HG02610 (cell line): Measurements from ENCODE around the gene CLCN4.

Source experiments
- ATAC-seq: cut with Tn5 transposase; IDR thresholded peaks from one replicate; pipeline ENCODE4 v1.9.1; 2021; ENCODE audit warnings: mild to moderate bottlenecking, moderate library complexity; ENCODE audit not compliant: unreplicated experiment

CLCN4 gene

GRCh38 chrX:10233696-10234095 lies 76.9 kb downstream of the CLCN4 start:
- ATAC-seq = no peak

- no peak for ATAC-seq
Observed at GRCh38 chrX:10235851-10236250, 79.1 kb downstream of the CLCN4 start.

- ATAC-seq = no peak
Observed at GRCh38 chrX:10237241-10237640, 80.5 kb downstream of the CLCN4 start.

GRCh38 chrX:10239611-10240064 lies 82.9 kb downstream of the CLCN4 start:
- no peak for ATAC-seq

GRCh38 chrX:10240918-10241317 lies 84.1 kb downstream of the CLCN4 start:
- no peak for ATAC-seq

- no peak for ATAC-seq
Observed at GRCh38 chrX:10242026-10242425, 85.3 kb downstream of the CLCN4 start.

GRCh38 chrX:10243106-10243505 lies 86.3 kb downstream of the CLCN4 start:
- no peak for ATAC-seq

- ATAC-seq = no peak
Observed at GRCh38 chrX:10244915-10245622, 88.3 kb downstream of the CLCN4 start.

- no peak for ATAC-seq
Observed at GRCh38 chrX:10245886-10246285, 89.1 kb downstream of the CLCN4 start.

- no peak for ATAC-seq
Observed at GRCh38 chrX:10246297-10246696, 89.5 kb downstream of the CLCN4 start.

GRCh38 chrX:10246846-10247245 lies 90.1 kb downstream of the CLCN4 start:
- ATAC-seq = no peak

GRCh38 chrX:10254739-10255138 lies 98.0 kb downstream of the CLCN4 start:
- ATAC-seq = no peak

- no peak for ATAC-seq
Observed at GRCh38 chrX:10259716-10260115, 102.9 kb downstream of the CLCN4 start.

GRCh38 chrX:10265775-10266174 lies 109.0 kb downstream of the CLCN4 start:
- ATAC-seq = no peak

- no peak for ATAC-seq
Observed at GRCh38 chrX:10278716-10279115, 121.9 kb downstream of the CLCN4 start.

GRCh38 chrX:10280071-10280470 lies 123.3 kb downstream of the CLCN4 start:
- no peak for ATAC-seq

GRCh38 chrX:10282490-10282889 lies 125.7 kb downstream of the CLCN4 start:
- no peak for ATAC-seq

GRCh38 chrX:10286195-10286594 lies 129.4 kb downstream of the CLCN4 start:
- ATAC-seq = no peak
